ENCODE measurements around the gene DMP1. TPM values are rescaled to one million over a fixed set of nuclear protein-coding genes. Genes with fewer than 3 reads are reported as not detected.
"Not testable (repeated sequence)": the region's sequence is repeated elsewhere in the genome, so short reads cannot be mapped to it uniquely, and the experiment has no call there.

The DMP1 gene
- total RNA-seq, 2 donors from 2014 or later = not detected

GRCh38 chr4:87654487-87655044 is 4.5 kb downstream of the DMP1 start:
- H3K27ac Mint-ChIP-seq = no peak overlapping the region
- no peaks in the 10 kb centered on the region for H3K4me1 Mint-ChIP-seq
- ATAC-seq (replicated peaks) = no peak
- peaks cover 12% of the 10 kb centered on the region for H3K27me3 Mint-ChIP-seq
- no peaks in the 10 kb centered on the region for H3K36me3 Mint-ChIP-seq (ENCODE audit: low read depth)
- H3K9me3 Mint-ChIP-seq = no peaks in the 10 kb centered on the region
- no peak overlapping the region for H3K4me3 Mint-ChIP-seq

- no peak for ATAC-seq (replicated peaks)
- Mint-ChIP-seq H3K27ac (no peak overlapping the region), H3K4me1 (no peaks in the 10 kb centered on the region), H3K36me3 (ENCODE audit: low read depth) (no peaks in the 10 kb centered on the region), H3K27me3 (peaks cover 10% of the 10 kb centered on the region), H3K9me3 (peaks cover 5% of the 10 kb centered on the region), H3K4me3 (no peak overlapping the region)
Measured at GRCh38 chr4:87657525-87657924, 7.4 kb downstream of the DMP1 start.

GRCh38 chr4:87659247-87659931 is 9.3 kb downstream of the DMP1 start:
- ATAC-seq (replicated peaks) = no peak
- peaks cover 15% of the 10 kb centered on the region for H3K27me3 Mint-ChIP-seq
- no peak overlapping the region for H3K4me3 Mint-ChIP-seq
- H3K27ac Mint-ChIP-seq = no peak overlapping the region
- no peaks in the 10 kb centered on the region for H3K36me3 Mint-ChIP-seq (ENCODE audit: low read depth)
- H3K9me3 Mint-ChIP-seq = peaks cover 5% of the 10 kb centered on the region
- H3K4me1 Mint-ChIP-seq = no peaks in the 10 kb centered on the region

GRCh38 chr4:87662871-87663270 is 12.8 kb downstream of the DMP1 start:
- no peaks in the 10 kb centered on the region for H3K4me1 Mint-ChIP-seq
- H3K9me3 Mint-ChIP-seq = peaks cover 5% of the 10 kb centered on the region
- H3K27me3 Mint-ChIP-seq = peaks cover 18% of the 10 kb centered on the region
- ATAC-seq (replicated peaks) = no peak
- H3K4me3 Mint-ChIP-seq = no peak overlapping the region
- no peaks in the 10 kb centered on the region for H3K36me3 Mint-ChIP-seq (ENCODE audit: low read depth)
- no peak overlapping the region for H3K27ac Mint-ChIP-seq

- H3K27ac Mint-ChIP-seq = no peak overlapping the region
- H3K27me3 Mint-ChIP-seq = peaks cover 19% of the 10 kb centered on the region
Measured at GRCh38 chr4:87669373-87669772, 19.3 kb downstream of the DMP1 start.

GRCh38 chr4:87677731-87678130 is 27.7 kb downstream of the DMP1 start:
- Mint-ChIP-seq H3K4me1 (no peaks in the 10 kb centered on the region), H3K4me3 (no peak overlapping the region), H3K9me3 (peaks cover 3% of the 10 kb centered on the region), H3K27me3 (peaks cover 8% of the 10 kb centered on the region), H3K36me3 (ENCODE audit: low read depth) (no peaks in the 10 kb centered on the region), H3K27ac (no peak overlapping the region)
- ATAC-seq (replicated peaks) = no peak

More at GRCh38 chr4:87669373-87669772, 19.3 kb downstream of the DMP1 start:
- ATAC-seq (replicated peaks) = no peak
- peaks cover 4% of the 10 kb centered on the region for H3K9me3 Mint-ChIP-seq
- no peak overlapping the region for H3K4me3 Mint-ChIP-seq
- H3K4me1 Mint-ChIP-seq = no peaks in the 10 kb centered on the region
- no peaks in the 10 kb centered on the region for H3K36me3 Mint-ChIP-seq (ENCODE audit: low read depth)

- H3K4me3 Mint-ChIP-seq = no peak overlapping the region
- H3K4me1 Mint-ChIP-seq = no peaks in the 10 kb centered on the region
- peaks cover 3% of the 10 kb centered on the region for H3K27me3 Mint-ChIP-seq
- no peak overlapping the region for H3K27ac Mint-ChIP-seq
- H3K36me3 Mint-ChIP-seq (ENCODE audit: low read depth) = no peaks in the 10 kb centered on the region
- no peaks in the 10 kb centered on the region for H3K9me3 Mint-ChIP-seq
- no peak for ATAC-seq (replicated peaks)
Measured at GRCh38 chr4:87679449-87680169, 29.5 kb downstream of the DMP1 start.

- H3K4me3 Mint-ChIP-seq = no peak overlapping the region
- no peaks in the 10 kb centered on the region for H3K36me3 Mint-ChIP-seq (ENCODE audit: low read depth)
- no peaks in the 10 kb centered on the region for H3K9me3 Mint-ChIP-seq
- peaks cover 3% of the 10 kb centered on the region for H3K27me3 Mint-ChIP-seq
- no peak overlapping the region for H3K27ac Mint-ChIP-seq
- ATAC-seq (replicated peaks) = no peak
- no peaks in the 10 kb centered on the region for H3K4me1 Mint-ChIP-seq
Measured at GRCh38 chr4:87680271-87680670, 30.2 kb downstream of the DMP1 start.

GRCh38 chr4:87688316-87688715 is 38.2 kb downstream of the DMP1 start:
- H3K36me3 Mint-ChIP-seq (ENCODE audit: low read depth) = no peaks in the 10 kb centered on the region
- H3K4me1 Mint-ChIP-seq = no peaks in the 10 kb centered on the region
- H3K9me3 Mint-ChIP-seq = peaks cover 10% of the 10 kb centered on the region
- no peak overlapping the region for H3K27ac Mint-ChIP-seq
- H3K4me3 Mint-ChIP-seq = no peak overlapping the region
- H3K27me3 Mint-ChIP-seq = peaks cover 6% of the 10 kb centered on the region
- ATAC-seq (replicated peaks) = no peak

GRCh38 chr4:87690947-87691346 is 40.9 kb downstream of the DMP1 start:
- H3K4me3 Mint-ChIP-seq; H3K4me1 Mint-ChIP-seq; H3K36me3 Mint-ChIP-seq (ENCODE audit: low read depth); ATAC-seq (replicated peaks); H3K27ac Mint-ChIP-seq: not testable (repeated sequence)
- Mint-ChIP-seq H3K27me3 (peaks cover 14% of the 10 kb centered on the region), H3K9me3 (peaks cover 12% of the 10 kb centered on the region)

GRCh38 chr4:87692060-87692459 is 42.0 kb downstream of the DMP1 start:
- Mint-ChIP-seq H3K9me3 (peaks cover 12% of the 10 kb centered on the region), H3K27me3 (peaks cover 14% of the 10 kb centered on the region)
- not testable (repeated sequence) for ATAC-seq (replicated peaks); H3K36me3 Mint-ChIP-seq (ENCODE audit: low read depth); H3K4me1 Mint-ChIP-seq; H3K4me3 Mint-ChIP-seq; H3K27ac Mint-ChIP-seq

GRCh38 chr4:87697272-87697671 is 47.2 kb downstream of the DMP1 start:
- ATAC-seq (replicated peaks) = no peak

GRCh38 chr4:87697945-87698344 is 47.9 kb downstream of the DMP1 start:
- no peak for ATAC-seq (replicated peaks)
- H3K27ac Mint-ChIP-seq = no peak overlapping the region
- H3K4me1 Mint-ChIP-seq = no peaks in the 10 kb centered on the region
- peaks cover 5% of the 10 kb centered on the region for H3K9me3 Mint-ChIP-seq
- no peaks in the 10 kb centered on the region for H3K36me3 Mint-ChIP-seq (ENCODE audit: low read depth)
- H3K4me3 Mint-ChIP-seq = no peak overlapping the region
- H3K27me3 Mint-ChIP-seq = peaks cover 8% of the 10 kb centered on the region

More at GRCh38 chr4:87697272-87697671, 47.2 kb downstream of the DMP1 start:
- Mint-ChIP-seq H3K4me3 (no peak overlapping the region), H3K36me3 (ENCODE audit: low read depth) (no peaks in the 10 kb centered on the region), H3K4me1 (no peaks in the 10 kb centered on the region), H3K27ac (no peak overlapping the region), H3K27me3 (peaks cover 8% of the 10 kb centered on the region), H3K9me3 (peaks cover 5% of the 10 kb centered on the region)

- Mint-ChIP-seq H3K9me3 (peaks cover 2% of the 10 kb centered on the region), H3K36me3 (ENCODE audit: low read depth) (no peaks in the 10 kb centered on the region), H3K27ac (no peak overlapping the region), H3K4me3 (no peak overlapping the region), H3K27me3 (peaks cover 8% of the 10 kb centered on the region), H3K4me1 (no peaks in the 10 kb centered on the region)
- ATAC-seq (replicated peaks) = no peak
Measured at GRCh38 chr4:87698394-87698793, 48.3 kb downstream of the DMP1 start.

GRCh38 chr4:87704001-87704400 is 53.9 kb downstream of the DMP1 start:
- Mint-ChIP-seq H3K4me3 (no peak overlapping the region), H3K9me3 (no peaks in the 10 kb centered on the region), H3K27ac (no peak overlapping the region), H3K36me3 (ENCODE audit: low read depth) (no peaks in the 10 kb centered on the region), H3K27me3 (peaks cover 21% of the 10 kb centered on the region), H3K4me1 (no peaks in the 10 kb centered on the region)
- no peak for ATAC-seq (replicated peaks)
